Breast epithelium (tissue), 4 donors: ENCODE results near the gene DRD4. TPM values are rescaled to one million over a fixed set of nuclear protein-coding genes. Genes with fewer than 3 reads are reported as not detected.

Experiments used
- DNase-seq, 2 donors: peaks; one replicate each; pipeline ENCODE4 v3.0.0-alpha.2; 2019; ENCODE audit warnings: low spot score in 2 of 2
- H3K27ac ChIP-seq, 2 donors: fragments of 200-600 bp; sonication (generic) in 1 of 2; one replicate each; pipeline ENCODE4 v1.5.1; 2016 to 2019; ENCODE audit warnings: mild to moderate bottlenecking in 1 of 2
- H3K27me3 ChIP-seq, 2 donors: fragments of 200-600 bp; sonication (generic) in 1 of 2; one replicate each; pipeline versions ENCODE4 v1.5.1 to v1.6.0; 2017 to 2019; ENCODE audit warnings: control low read depth in 1 of 2, mild to moderate bottlenecking in 1 of 2
- H3K36me3 ChIP-seq: fragments of 200-600 bp; one replicate; pipeline ENCODE4 v1.5.1; 2019
- H3K4me1 ChIP-seq, 2 donors: fragments of 200-600 bp; sonication (generic); one replicate each; pipeline ENCODE4 v1.5.1; 2016 to 2019; ENCODE audit warnings: control low read depth in 1 of 2
- H3K4me3 ChIP-seq, 3 donors: fragments of 200-600 bp; sonication (generic); 1 replicate in 2 of 3; 2 replicates in 1 of 3; pipeline ENCODE4 v1.5.1; 2016 to 2019; ENCODE audit warnings: mild to moderate bottlenecking in 3 of 3, moderate library complexity in 2 of 3
- H3K9me3 ChIP-seq, 2 donors: fragments of 200-600 bp; sonication (generic) in 1 of 2; one replicate each; pipeline ENCODE4 v1.5.1; 2016 to 2019; ENCODE audit warnings: control low read depth in 1 of 2
- CTCF ChIP-seq, 3 donors: fragments of 450-650 bp; IDR thresholded peaks; one replicate each; pipeline ENCODE4 v1.5.1; 2016 to 2017; ENCODE audit warnings: antibody characterized with exemption in 3 of 3, mild to moderate bottlenecking in 3 of 3, moderate library complexity in 3 of 3
- POLR2A ChIP-seq: fragments of 450-650 bp; IDR thresholded peaks from one replicate; pipeline ENCODE4 v1.6.1; 2016; ENCODE audit warnings: antibody characterized with exemption, mild to moderate bottlenecking, moderate library complexity
- POLR2AphosphoS5 ChIP-seq, 3 donors: sonication (generic); formaldehyde crosslinking; IDR thresholded peaks; one replicate each; pipeline ENCODE4 v1.6.1; 2017; ENCODE audit warnings: antibody characterized with exemption in 3 of 3
- intact Hi-C: fragments of 100-400 bp; cut with DNase I; formaldehyde crosslinking; loops from one replicate; pipeline ENCODE4 v1.15.1; 2023; ENCODE audit warnings: low total_unique reads
- total RNA-seq, 3 donors: library from RNA; depleted of rRNA; stranded (reverse); fragments of >200 nt; gene quantifications; one replicate each; pipeline ENCODE4 v1.1.0, GENCODE V29; 2016

DRD4 gene
- total RNA-seq, 3 donors from 2014 or later: 0.29 TPM; not detected in 2

GRCh38 chr11:662689-663274 lies 25.7 kb downstream of the DRD4 start:
- H3K9me3 ChIP-seq: no peaks in the 10 kb centered on the region
- H3K27me3 ChIP-seq: no peaks in the 10 kb centered on the region
- intact Hi-C loops: no loop called here
- TF ChIP-seq POLR2AphosphoS5 (IDR thresholded peaks at IDR 0.05) (peak in 1 of 3 donors; percentile 36), CTCF (IDR thresholded peaks at IDR 0.05) (peak; percentile 29 to 77 (median 66)), POLR2A (no peak)
- no peak overlapping the region for H3K27ac ChIP-seq
- no peaks in the 10 kb centered on the region for H3K36me3 ChIP-seq
- H3K4me1 ChIP-seq: peaks cover 0 to 3% of the 10 kb centered on the region in 2 donors
- no peak overlapping the region for H3K4me3 ChIP-seq
- no peak for DNase-seq

GRCh38 chr11:665062-665703 lies 28.1 kb downstream of the DRD4 start:
- H3K27me3 ChIP-seq: no peaks in the 10 kb centered on the region
- no peak for TF ChIP-seq POLR2AphosphoS5 (IDR thresholded peaks at IDR 0.05)
- no peak for TF ChIP-seq POLR2A
- no peak for TF ChIP-seq CTCF (IDR thresholded peaks at IDR 0.05)
- intact Hi-C loops: no loop called here
- H3K27ac ChIP-seq: peak overlapping the region; percentile 52 to 62
- no peak overlapping the region for H3K4me3 ChIP-seq
- H3K4me1 ChIP-seq: peaks cover 0 to 3% of the 10 kb centered on the region in 2 donors
- no peak for DNase-seq
- no peaks in the 10 kb centered on the region for H3K36me3 ChIP-seq
- no peaks in the 10 kb centered on the region for H3K9me3 ChIP-seq

GRCh38 chr11:665704-666281 lies 28.7 kb downstream of the DRD4 start:
- Histone ChIP-seq H3K27ac (peak overlapping the region; percentile 52 to 62), H3K4me3 (no peak overlapping the region)
- no peak for TF ChIP-seq POLR2A
- no peak for TF ChIP-seq CTCF (IDR thresholded peaks at IDR 0.05)
- no peak for TF ChIP-seq POLR2AphosphoS5 (IDR thresholded peaks at IDR 0.05)

GRCh38 chr11:673866-674265 lies 36.8 kb downstream of the DRD4 start:
- intact Hi-C loops: no loop called here

More at GRCh38 chr11:665704-666281, 28.7 kb downstream of the DRD4 start:
- Histone ChIP-seq H3K9me3 (no peaks in the 10 kb centered on the region), H3K4me1 (peaks cover 0 to 3% of the 10 kb centered on the region in 2 donors), H3K27me3 (no peaks in the 10 kb centered on the region), H3K36me3 (no peaks in the 10 kb centered on the region)
- DNase-seq: peak in 1 of 2 donors; percentile 56
- intact Hi-C loops: no loop called here

More at GRCh38 chr11:673866-674265, 36.8 kb downstream of the DRD4 start:
- no peak for DNase-seq
- Histone ChIP-seq H3K36me3 (no peaks in the 10 kb centered on the region), H3K27me3 (no peaks in the 10 kb centered on the region), H3K9me3 (no peaks in the 10 kb centered on the region), H3K4me3 (no peak overlapping the region), H3K27ac (no peak overlapping the region), H3K4me1 (no peaks in the 10 kb centered on the region)
- TF ChIP-seq POLR2AphosphoS5 (IDR thresholded peaks at IDR 0.05) (no peak), CTCF (IDR thresholded peaks at IDR 0.05) (no peak), POLR2A (no peak)
